H1 (cell line): ENCODE results near the gene ZNF81. TPM values are rescaled to one million over a fixed set of nuclear protein-coding genes. Genes with fewer than 3 reads are reported as not detected.

ENCODE experiments used
- ASH2L ChIP-seq: fragments of 200-600, 300-600 bp; sonication (generic); IDR thresholded peaks from one replicate; pipeline ENCODE4 v1.7.1; 2017; ENCODE audit warnings: low read length
- BACH1 ChIP-seq: IDR thresholded peaks from 2 replicates; pipeline ENCODE4 v1.6.1; 2012; ENCODE audit warnings: low read length, improper control_type of control experiment
- CHD2 ChIP-seq: IDR thresholded peaks from 2 replicates; pipeline ENCODE4 v1.6.1; 2012; ENCODE audit warnings: low read length, improper control_type of control experiment
- GTF2F1 ChIP-seq: IDR thresholded peaks from 2 replicates; pipeline ENCODE4 v1.6.1; 2012; ENCODE audit warnings: low read depth, low read length, improper control_type of control experiment, borderline replicate concordance
- RNF2 ChIP-seq: fragments of 200-900, 300-1000 bp; sonication (generic); IDR thresholded peaks from 2 replicates; pipeline ENCODE4 v1.7.1; 2016; ENCODE audit warnings: borderline replicate concordance, low read depth, mild to moderate bottlenecking, antibody characterized with exemption, low read length; ENCODE audit not compliant: poor library complexity, severe bottlenecking; ENCODE audit errors: missing control alignments
- TAF1 ChIP-seq: IDR thresholded peaks from 2 replicates; pipeline ENCODE4 v1.6.1; 2011; ENCODE audit warnings: mild to moderate bottlenecking, low read depth, low read length
- polyA plus RNA-seq, 7 experiments: library from polyadenylated mRNA; depleted of rRNA in 3 of 7; stranded (reverse) in 5 of 7; unstranded in 2 of 7; fragments of >200 nt in 5 of 7; fragments of 200-250 nt in 2 of 7; gene quantifications; 1 replicate in 5 of 7; 2 replicates in 1 of 7; 4 replicates in 1 of 7; pipeline versions ENCODE4 v1.2.1 to v1.2.3, GENCODE V29; 2011 to 2013; ENCODE audit warnings: missing spikeins in 2 of 7, mixed read lengths in 2 of 7
- total RNA-seq: library from RNA; stranded (reverse); fragmentation: NEBNext Ultra II Directional; extraction: Animal tissue kit (Norgen Biotek cat#: 25700); gene quantifications from 2 replicates; pipeline ENCODE4 v1.2.1, GENCODE V29; 2021
- TF ChIP-seq, protein P1 (sequence below): fragments of 300-600 bp; sonication (generic); IDR thresholded peaks from 2 replicates; pipeline ENCODE4 v1.7.1; 2012; ENCODE audit warnings: low read length, moderate library complexity, mild to moderate bottlenecking, inconsistent platforms; ENCODE audit not compliant: insufficient replicate concordance
- TF ChIP-seq, protein P2 (sequence below), 3 experiments: IDR thresholded peaks; 1 replicate in 2 of 3; 2 replicates in 1 of 3; pipeline versions ENCODE4 v1.5.1 to v1.6.1; 2011; ENCODE audit warnings: low read length in 3 of 3, mild to moderate bottlenecking in 3 of 3, inconsistent platforms in 2 of 3, low read depth in 1 of 3, moderate library complexity in 1 of 3; ENCODE audit not compliant: insufficient read depth in 1 of 3; ENCODE audit errors: control extremely low read depth in 1 of 3

The ZNF81 gene
- total and polyA plus RNA-seq, 2 of the 8 experiments (the other 6 are each of a cell fraction or from before 2014, with no cell fraction given) = 3.4 to 10.0 TPM

DNA sequence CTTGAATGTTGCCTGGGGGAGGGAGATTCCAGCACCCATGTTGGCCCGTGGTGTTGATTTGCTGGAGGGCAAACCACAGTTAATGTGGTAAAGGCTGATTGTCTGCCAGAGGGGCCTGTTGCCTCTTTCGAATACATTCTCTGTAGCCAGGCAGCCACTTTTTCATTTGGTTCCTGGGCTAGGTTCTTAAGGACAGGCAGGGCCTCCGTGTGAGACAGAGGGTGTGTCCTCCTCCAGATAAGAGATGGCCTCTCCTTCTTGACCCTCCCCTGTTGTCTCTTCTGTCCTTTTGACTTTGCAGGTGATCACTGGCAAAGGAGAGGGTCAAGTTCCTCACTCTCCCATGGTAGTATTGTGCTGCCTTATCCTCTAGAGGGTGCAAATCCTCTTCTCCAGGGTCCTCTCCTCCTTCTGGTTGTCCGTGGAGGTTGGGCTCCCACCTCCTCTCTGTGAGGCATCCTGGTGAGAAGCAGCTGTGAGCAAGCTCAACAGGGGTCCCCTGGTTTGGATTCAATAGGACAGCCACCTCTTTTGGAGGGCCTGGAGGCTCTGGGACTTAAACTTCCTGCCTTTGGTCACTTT, 122.2 kb downstream of the ZNF81 start (continued):
- TF ChIP-seq, protein P1, sequence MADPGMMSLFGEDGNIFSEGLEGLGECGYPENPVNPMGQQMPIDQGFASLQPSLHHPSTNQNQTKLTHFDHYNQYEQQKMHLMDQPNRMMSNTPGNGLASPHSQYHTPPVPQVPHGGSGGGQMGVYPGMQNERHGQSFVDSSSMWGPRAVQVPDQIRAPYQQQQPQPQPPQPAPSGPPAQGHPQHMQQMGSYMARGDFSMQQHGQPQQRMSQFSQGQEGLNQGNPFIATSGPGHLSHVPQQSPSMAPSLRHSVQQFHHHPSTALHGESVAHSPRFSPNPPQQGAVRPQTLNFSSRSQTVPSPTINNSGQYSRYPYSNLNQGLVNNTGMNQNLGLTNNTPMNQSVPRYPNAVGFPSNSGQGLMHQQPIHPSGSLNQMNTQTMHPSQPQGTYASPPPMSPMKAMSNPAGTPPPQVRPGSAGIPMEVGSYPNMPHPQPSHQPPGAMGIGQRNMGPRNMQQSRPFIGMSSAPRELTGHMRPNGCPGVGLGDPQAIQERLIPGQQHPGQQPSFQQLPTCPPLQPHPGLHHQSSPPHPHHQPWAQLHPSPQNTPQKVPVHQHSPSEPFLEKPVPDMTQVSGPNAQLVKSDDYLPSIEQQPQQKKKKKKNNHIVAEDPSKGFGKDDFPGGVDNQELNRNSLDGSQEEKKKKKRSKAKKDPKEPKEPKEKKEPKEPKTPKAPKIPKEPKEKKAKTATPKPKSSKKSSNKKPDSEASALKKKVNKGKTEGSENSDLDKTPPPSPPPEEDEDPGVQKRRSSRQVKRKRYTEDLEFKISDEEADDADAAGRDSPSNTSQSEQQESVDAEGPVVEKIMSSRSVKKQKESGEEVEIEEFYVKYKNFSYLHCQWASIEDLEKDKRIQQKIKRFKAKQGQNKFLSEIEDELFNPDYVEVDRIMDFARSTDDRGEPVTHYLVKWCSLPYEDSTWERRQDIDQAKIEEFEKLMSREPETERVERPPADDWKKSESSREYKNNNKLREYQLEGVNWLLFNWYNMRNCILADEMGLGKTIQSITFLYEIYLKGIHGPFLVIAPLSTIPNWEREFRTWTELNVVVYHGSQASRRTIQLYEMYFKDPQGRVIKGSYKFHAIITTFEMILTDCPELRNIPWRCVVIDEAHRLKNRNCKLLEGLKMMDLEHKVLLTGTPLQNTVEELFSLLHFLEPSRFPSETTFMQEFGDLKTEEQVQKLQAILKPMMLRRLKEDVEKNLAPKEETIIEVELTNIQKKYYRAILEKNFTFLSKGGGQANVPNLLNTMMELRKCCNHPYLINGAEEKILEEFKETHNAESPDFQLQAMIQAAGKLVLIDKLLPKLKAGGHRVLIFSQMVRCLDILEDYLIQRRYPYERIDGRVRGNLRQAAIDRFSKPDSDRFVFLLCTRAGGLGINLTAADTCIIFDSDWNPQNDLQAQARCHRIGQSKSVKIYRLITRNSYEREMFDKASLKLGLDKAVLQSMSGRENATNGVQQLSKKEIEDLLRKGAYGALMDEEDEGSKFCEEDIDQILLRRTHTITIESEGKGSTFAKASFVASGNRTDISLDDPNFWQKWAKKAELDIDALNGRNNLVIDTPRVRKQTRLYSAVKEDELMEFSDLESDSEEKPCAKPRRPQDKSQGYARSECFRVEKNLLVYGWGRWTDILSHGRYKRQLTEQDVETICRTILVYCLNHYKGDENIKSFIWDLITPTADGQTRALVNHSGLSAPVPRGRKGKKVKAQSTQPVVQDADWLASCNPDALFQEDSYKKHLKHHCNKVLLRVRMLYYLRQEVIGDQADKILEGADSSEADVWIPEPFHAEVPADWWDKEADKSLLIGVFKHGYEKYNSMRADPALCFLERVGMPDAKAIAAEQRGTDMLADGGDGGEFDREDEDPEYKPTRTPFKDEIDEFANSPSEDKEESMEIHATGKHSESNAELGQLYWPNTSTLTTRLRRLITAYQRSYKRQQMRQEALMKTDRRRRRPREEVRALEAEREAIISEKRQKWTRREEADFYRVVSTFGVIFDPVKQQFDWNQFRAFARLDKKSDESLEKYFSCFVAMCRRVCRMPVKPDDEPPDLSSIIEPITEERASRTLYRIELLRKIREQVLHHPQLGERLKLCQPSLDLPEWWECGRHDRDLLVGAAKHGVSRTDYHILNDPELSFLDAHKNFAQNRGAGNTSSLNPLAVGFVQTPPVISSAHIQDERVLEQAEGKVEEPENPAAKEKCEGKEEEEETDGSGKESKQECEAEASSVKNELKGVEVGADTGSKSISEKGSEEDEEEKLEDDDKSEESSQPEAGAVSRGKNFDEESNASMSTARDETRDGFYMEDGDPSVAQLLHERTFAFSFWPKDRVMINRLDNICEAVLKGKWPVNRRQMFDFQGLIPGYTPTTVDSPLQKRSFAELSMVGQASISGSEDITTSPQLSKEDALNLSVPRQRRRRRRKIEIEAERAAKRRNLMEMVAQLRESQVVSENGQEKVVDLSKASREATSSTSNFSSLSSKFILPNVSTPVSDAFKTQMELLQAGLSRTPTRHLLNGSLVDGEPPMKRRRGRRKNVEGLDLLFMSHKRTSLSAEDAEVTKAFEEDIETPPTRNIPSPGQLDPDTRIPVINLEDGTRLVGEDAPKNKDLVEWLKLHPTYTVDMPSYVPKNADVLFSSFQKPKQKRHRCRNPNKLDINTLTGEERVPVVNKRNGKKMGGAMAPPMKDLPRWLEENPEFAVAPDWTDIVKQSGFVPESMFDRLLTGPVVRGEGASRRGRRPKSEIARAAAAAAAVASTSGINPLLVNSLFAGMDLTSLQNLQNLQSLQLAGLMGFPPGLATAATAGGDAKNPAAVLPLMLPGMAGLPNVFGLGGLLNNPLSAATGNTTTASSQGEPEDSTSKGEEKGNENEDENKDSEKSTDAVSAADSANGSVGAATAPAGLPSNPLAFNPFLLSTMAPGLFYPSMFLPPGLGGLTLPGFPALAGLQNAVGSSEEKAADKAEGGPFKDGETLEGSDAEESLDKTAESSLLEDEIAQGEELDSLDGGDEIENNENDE = no peak
- TF ChIP-seq BACH1 = no peak
- no peak for TF ChIP-seq CHD2
- TF ChIP-seq ASH2L = no peak
- TF ChIP-seq TAF1 = no peak
- TF ChIP-seq, protein P2, sequence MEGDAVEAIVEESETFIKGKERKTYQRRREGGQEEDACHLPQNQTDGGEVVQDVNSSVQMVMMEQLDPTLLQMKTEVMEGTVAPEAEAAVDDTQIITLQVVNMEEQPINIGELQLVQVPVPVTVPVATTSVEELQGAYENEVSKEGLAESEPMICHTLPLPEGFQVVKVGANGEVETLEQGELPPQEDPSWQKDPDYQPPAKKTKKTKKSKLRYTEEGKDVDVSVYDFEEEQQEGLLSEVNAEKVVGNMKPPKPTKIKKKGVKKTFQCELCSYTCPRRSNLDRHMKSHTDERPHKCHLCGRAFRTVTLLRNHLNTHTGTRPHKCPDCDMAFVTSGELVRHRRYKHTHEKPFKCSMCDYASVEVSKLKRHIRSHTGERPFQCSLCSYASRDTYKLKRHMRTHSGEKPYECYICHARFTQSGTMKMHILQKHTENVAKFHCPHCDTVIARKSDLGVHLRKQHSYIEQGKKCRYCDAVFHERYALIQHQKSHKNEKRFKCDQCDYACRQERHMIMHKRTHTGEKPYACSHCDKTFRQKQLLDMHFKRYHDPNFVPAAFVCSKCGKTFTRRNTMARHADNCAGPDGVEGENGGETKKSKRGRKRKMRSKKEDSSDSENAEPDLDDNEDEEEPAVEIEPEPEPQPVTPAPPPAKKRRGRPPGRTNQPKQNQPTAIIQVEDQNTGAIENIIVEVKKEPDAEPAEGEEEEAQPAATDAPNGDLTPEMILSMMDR (IDR thresholded peaks at IDR 0.05; ENCODE audit: control extremely low read depth in 1 of 3, insufficient read depth in 1 of 3, low read depth in 1 of 3, low read length in 3 of 3) = peak; percentile 5 to 51 (median 30)
- no peak for TF ChIP-seq RNF2
- TF ChIP-seq GTF2F1 = no peak
